ENCODE data around the gene DNAJC15. TPM values are rescaled to one million over a fixed set of nuclear protein-coding genes. Genes with fewer than 3 reads are reported as not detected.
A peak's percentile ranks its signal among the peaks of the same experiment; 100 is the strongest.
"Not testable (repeated sequence)": the region's sequence is repeated elsewhere in the genome, so short reads cannot be mapped to it uniquely, and the experiment has no call there.

The DNAJC15 gene
- total and polyA plus RNA-seq, 7 experiments from 2014 or later: 5.0 to 22.8 (median 10.5) TPM

DNA sequence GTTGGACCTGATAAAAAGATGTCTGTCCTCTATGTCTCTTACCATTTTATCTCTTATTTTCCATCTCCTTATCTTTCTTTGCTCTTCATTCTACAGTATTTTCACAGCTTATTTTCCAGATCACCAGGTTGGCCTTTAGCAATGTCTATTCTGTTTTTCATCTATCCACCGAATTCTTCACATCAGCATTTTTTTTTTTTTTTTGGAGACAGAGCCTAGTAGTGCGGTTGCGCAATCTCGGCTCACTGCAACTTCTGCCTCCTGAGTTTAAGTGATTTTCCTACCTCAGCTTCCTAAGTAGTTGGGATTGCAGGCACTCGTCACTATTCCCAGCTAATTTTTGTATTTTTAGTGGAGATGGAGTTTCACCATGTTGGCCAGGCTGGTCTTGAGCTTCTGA, 49.0 kb downstream of the DNAJC15 start:
- H3K4me3 Mint-ChIP-seq: peak overlapping the region in 1 of 10 donors; percentile 12
- H3K36me3 Mint-ChIP-seq: peaks cover 7 to 39% (median 30%) of the 10 kb centered on the region in 5 donors
- Histone ChIP-seq H3K27me3 (ENCODE audit: control insufficient read depth in 2 of 2, insufficient read depth in 2 of 2, low read length in 2 of 2) (no peaks in the 10 kb centered on the region), H3K4me3 (ENCODE audit: low read length) (no peak overlapping the region), H3K9me3 (ENCODE audit: control insufficient read depth in 2 of 3, low read length in 3 of 3) (no peaks in the 10 kb centered on the region), H3K27ac (ENCODE audit: low read depth, low read length) (no peak overlapping the region), H3K36me3 (ENCODE audit: control insufficient read depth in 2 of 3, insufficient read depth in 3 of 3, low read length in 3 of 3) (peaks cover 0 to 5% (median 0%) of the 10 kb centered on the region in 3 experiments), H3K4me1 (ENCODE audit: control insufficient read depth in 2 of 2, insufficient read depth in 2 of 2, low read length in 2 of 2) (peaks cover 0 to 5% of the 10 kb centered on the region in 2 donors)
- ATAC-seq (no peak), DNase-seq (no peak)
- ChIA-PET CTCF (no interaction called here), POLR2A (interaction anchor here (0.8 to 1.7 kb wide), 2 partner anchors 9 to 14 kb away, joined by 3 read pairs; no protein-coding TSS in a partner anchor)
- no peaks in the 10 kb centered on the region for H3K9me3 Mint-ChIP-seq
- H3K27me3 Mint-ChIP-seq: no peaks in the 10 kb centered on the region
- H3K4me1 Mint-ChIP-seq: peaks cover 15 to 56% (median 45%) of the 10 kb centered on the region in 7 donors
- intact Hi-C loops (cut with micrococcal nuclease): loop anchor here in 1 of 2 donors (2.0 kb wide), 1 partner anchor 14 kb away; no protein-coding TSS in a partner anchor
- H3K27ac Mint-ChIP-seq: peak overlapping the region in 1 of 9 donors; percentile 2

DNA sequence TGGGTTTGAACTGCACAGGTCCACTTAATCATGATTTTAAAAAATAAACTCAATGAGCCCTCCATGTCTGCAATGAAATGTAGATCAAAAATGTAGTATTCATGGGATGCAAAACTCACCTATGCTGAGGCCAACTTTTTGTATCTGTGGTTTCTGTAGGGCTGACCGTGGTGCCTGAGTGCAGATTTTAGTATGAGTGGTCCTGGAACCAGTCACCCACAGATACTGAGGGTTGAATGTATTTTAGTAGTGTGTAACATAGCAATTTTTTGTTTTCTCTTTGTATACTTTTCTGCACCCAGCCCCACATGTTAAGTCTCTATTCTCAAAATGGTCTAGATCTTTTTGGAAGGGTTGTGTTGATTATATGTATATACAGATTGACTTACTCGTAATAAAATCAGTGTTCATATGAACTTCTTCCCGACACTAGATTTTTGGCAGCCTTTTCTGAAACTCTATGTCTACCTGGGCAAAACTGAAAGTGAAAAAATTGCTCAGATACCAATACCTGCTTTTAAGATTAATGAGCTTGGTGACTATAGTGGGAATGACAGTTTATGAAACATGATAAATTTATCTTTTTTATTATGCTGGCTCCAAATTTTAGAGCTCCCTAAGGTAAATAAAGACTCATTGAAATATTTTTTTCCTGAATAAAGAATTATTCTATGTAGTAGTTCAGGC, 51.6 kb downstream of the DNAJC15 start:
- no peak overlapping the region for H3K27ac ChIP-seq (ENCODE audit: low read depth, low read length)
- ChIA-PET CTCF (interaction anchor here (0.6 to 1.0 kb wide), 2 partner anchors 10 to 798 kb away, joined by 4 to 5 read pairs; no protein-coding TSS in a partner anchor), POLR2A (no interaction called here)
- Mint-ChIP-seq H3K36me3 (peaks cover 12 to 48% (median 39%) of the 10 kb centered on the region in 5 donors), H3K27me3 (no peaks in the 10 kb centered on the region), H3K27ac (peak overlapping the region in 3 of 9 donors; percentile 14 to 30 (median 23)), H3K4me1 (peaks cover 18 to 64% (median 51%) of the 10 kb centered on the region in 7 donors), H3K9me3 (no peaks in the 10 kb centered on the region), H3K4me3 (peak overlapping the region in 9 of 10 donors; percentile 1 to 68 (median 41))
- H3K27me3 ChIP-seq (ENCODE audit: control insufficient read depth in 2 of 2, insufficient read depth in 2 of 2, low read length in 2 of 2): no peaks in the 10 kb centered on the region
- H3K9me3 ChIP-seq (ENCODE audit: control insufficient read depth in 2 of 3, low read length in 3 of 3): no peaks in the 10 kb centered on the region
- peaks cover 0 to 5% of the 10 kb centered on the region in 2 donors for H3K4me1 ChIP-seq (ENCODE audit: control insufficient read depth in 2 of 2, insufficient read depth in 2 of 2, low read length in 2 of 2)
- ATAC-seq: no peak
- H3K36me3 ChIP-seq (ENCODE audit: control insufficient read depth in 2 of 3, insufficient read depth in 3 of 3, low read length in 3 of 3): no peaks in the 10 kb centered on the region
- intact Hi-C loops (cut with micrococcal nuclease): loop anchor here in 1 of 2 donors (2.0 kb wide), 1 partner anchor 16 kb away; no protein-coding TSS in a partner anchor
- no peak overlapping the region for H3K4me3 ChIP-seq (ENCODE audit: low read length)
- DNase-seq: no peak

DNA sequence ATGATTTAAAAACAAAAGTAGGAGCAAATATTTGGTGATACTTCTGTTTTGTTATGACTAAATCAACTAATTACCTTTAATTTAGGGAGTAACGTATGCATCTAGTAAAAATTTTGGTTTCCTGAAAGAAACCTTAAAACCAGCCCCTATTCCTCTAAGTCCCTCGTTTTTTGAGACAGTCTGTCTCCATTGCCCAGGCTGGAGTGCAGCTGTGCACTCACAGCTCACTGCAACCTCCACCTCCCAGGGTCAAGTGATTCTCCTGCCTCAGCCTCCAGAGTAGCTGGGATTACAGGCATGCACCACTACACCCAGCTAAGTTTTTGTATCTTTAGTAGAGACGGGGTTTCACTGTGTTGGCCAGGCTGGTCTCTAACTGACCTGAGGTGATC, 52.1 kb downstream of the DNAJC15 start:
- intact Hi-C loops (cut with micrococcal nuclease): loop anchor here in 1 of 2 donors (2.0 kb wide), 1 partner anchor 17 kb away; no protein-coding TSS in a partner anchor
- POLR2A ChIA-PET; H3K27me3 Mint-ChIP-seq; H3K36me3 ChIP-seq (ENCODE audit: control insufficient read depth in 2 of 3, insufficient read depth in 3 of 3, low read length in 3 of 3); ATAC-seq; H3K27ac Mint-ChIP-seq; H3K27me3 ChIP-seq (ENCODE audit: control insufficient read depth in 2 of 2, insufficient read depth in 2 of 2, low read length in 2 of 2); H3K9me3 Mint-ChIP-seq; H3K4me3 ChIP-seq (ENCODE audit: low read length); H3K4me1 ChIP-seq (ENCODE audit: control insufficient read depth in 2 of 2, insufficient read depth in 2 of 2, low read length in 2 of 2); H3K9me3 ChIP-seq (ENCODE audit: control insufficient read depth in 2 of 3, low read length in 3 of 3); H3K27ac ChIP-seq (ENCODE audit: low read depth, low read length); DNase-seq: not testable (repeated sequence)
- H3K4me1 Mint-ChIP-seq: peaks cover 18 to 62% (median 51%) of the 10 kb centered on the region in 7 donors
- H3K36me3 Mint-ChIP-seq: peaks cover 15 to 48% (median 41%) of the 10 kb centered on the region in 5 donors
- H3K4me3 Mint-ChIP-seq: peak overlapping the region in 5 of 10 donors; percentile 16 to 41 (median 29)
- CTCF ChIA-PET: interaction anchor here (0.6 to 1.0 kb wide), 2 partner anchors 10 to 798 kb away, joined by 4 to 5 read pairs; no protein-coding TSS in a partner anchor

DNA sequence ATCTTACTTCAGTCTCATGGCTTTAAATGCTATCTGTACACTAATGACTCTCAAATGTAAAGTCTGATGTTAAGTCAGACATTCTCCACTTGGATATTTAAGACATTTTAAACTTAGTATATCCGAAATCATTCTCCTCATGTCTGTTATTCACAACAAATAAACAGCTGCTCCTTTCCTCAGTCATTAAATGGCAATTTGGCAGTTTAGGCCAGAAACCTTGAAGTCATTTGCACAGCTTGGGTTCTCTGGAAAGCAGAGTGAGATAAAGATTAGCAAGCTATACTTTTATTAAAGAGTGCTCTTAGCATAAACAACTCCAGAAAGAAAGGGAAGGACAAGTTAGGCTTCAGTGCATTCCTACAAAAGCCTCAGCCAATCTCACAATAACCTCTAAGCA, 53.7 kb downstream of the DNAJC15 start:
- Mint-ChIP-seq H3K4me3 (no peak overlapping the region), H3K4me1 (peaks cover 18 to 51% (median 46%) of the 10 kb centered on the region in 7 donors), H3K27me3 (no peaks in the 10 kb centered on the region), H3K27ac (peak overlapping the region in 2 of 9 donors; percentile 6 to 54), H3K36me3 (peaks cover 15 to 54% (median 40%) of the 10 kb centered on the region in 5 donors), H3K9me3 (peaks cover 0 to 5% (median 0%) of the 10 kb centered on the region in 11 donors)
- no peak overlapping the region for H3K4me3 ChIP-seq (ENCODE audit: low read length)
- H3K36me3 ChIP-seq (ENCODE audit: control insufficient read depth in 2 of 3, insufficient read depth in 3 of 3, low read length in 3 of 3): peaks cover 0 to 7% (median 0%) of the 10 kb centered on the region in 3 experiments
- ATAC-seq (no peak), DNase-seq (no peak)
- CTCF ChIA-PET: no interaction called here
- peaks cover 0 to 5% of the 10 kb centered on the region in 2 donors for H3K4me1 ChIP-seq (ENCODE audit: control insufficient read depth in 2 of 2, insufficient read depth in 2 of 2, low read length in 2 of 2)
- POLR2A ChIA-PET: no interaction called here
- intact Hi-C loops (cut with micrococcal nuclease): no loop called here
- H3K9me3 ChIP-seq (ENCODE audit: control insufficient read depth in 2 of 3, low read length in 3 of 3): no peaks in the 10 kb centered on the region
- H3K27me3 ChIP-seq (ENCODE audit: control insufficient read depth in 2 of 2, insufficient read depth in 2 of 2, low read length in 2 of 2): no peaks in the 10 kb centered on the region
- H3K27ac ChIP-seq (ENCODE audit: low read depth, low read length): no peak overlapping the region

DNA sequence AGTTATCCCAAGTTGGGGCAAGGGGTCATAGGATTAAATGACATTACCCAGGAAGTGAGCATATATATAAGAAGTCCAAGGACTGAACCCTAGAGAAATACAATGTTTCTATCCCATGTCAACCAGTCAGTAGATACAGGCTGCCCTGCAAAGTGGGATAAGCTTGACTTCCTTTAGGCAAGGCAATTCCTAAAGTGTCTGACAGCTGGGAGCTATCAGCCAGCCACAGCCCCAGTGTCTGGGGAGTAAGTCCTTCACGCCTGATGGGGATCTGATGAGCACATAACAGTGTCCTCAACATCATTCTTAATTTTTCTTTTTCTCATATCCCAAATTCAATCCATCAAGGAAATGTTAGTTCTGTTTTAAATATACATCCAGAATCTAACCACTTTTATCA, 54.1 kb downstream of the DNAJC15 start:
- Histone ChIP-seq H3K27me3 (ENCODE audit: control insufficient read depth in 2 of 2, insufficient read depth in 2 of 2, low read length in 2 of 2) (no peaks in the 10 kb centered on the region), H3K9me3 (ENCODE audit: control insufficient read depth in 2 of 3, low read length in 3 of 3) (no peaks in the 10 kb centered on the region), H3K36me3 (ENCODE audit: control insufficient read depth in 2 of 3, insufficient read depth in 3 of 3, low read length in 3 of 3) (peaks cover 0 to 7% (median 0%) of the 10 kb centered on the region in 3 experiments), H3K27ac (ENCODE audit: low read depth, low read length) (no peak overlapping the region), H3K4me3 (ENCODE audit: low read length) (no peak overlapping the region), H3K4me1 (ENCODE audit: control insufficient read depth in 2 of 2, insufficient read depth in 2 of 2, low read length in 2 of 2) (peaks cover 0 to 5% of the 10 kb centered on the region in 2 donors)
- CTCF ChIA-PET: no interaction called here
- Mint-ChIP-seq H3K9me3 (peaks cover 0 to 5% (median 0%) of the 10 kb centered on the region in 11 donors), H3K27me3 (no peaks in the 10 kb centered on the region), H3K27ac (no peak overlapping the region), H3K4me3 (no peak overlapping the region), H3K4me1 (peaks cover 18 to 46% (median 42%) of the 10 kb centered on the region in 7 donors), H3K36me3 (peaks cover 15 to 52% (median 36%) of the 10 kb centered on the region in 5 donors)
- POLR2A ChIA-PET: no interaction called here
- DNase-seq (no peak), ATAC-seq (no peak)
- intact Hi-C loops (cut with micrococcal nuclease): no loop called here

DNA sequence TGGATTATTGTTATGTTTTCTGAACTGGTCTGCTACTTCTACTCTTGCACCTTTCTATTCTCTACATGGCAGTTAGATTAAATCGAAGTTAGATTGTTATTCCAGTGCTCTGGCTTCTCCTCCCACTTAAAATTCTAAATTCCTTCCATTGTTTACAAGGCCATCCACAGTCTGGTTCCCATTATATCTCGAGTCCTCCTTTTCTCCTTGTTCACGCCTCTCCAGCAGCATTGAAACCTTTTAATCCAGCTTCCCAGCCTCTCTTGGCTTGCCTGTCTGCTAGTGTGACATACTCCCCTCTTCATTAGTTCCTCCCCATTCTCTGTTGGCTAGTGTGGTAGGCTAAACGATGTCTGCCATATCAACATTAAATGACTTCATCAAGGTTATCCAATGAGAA, 54.5 kb downstream of the DNAJC15 start:
- peak overlapping the region in 1 of 9 donors; percentile 23 for H3K27ac Mint-ChIP-seq
- H3K27me3 Mint-ChIP-seq: no peaks in the 10 kb centered on the region
- peaks cover 15 to 49% (median 34%) of the 10 kb centered on the region in 5 donors for H3K36me3 Mint-ChIP-seq

More for the DNA sequence above, 54.5 kb downstream of the DNAJC15 start:
- no peak for DNase-seq
- Histone ChIP-seq H3K9me3 (ENCODE audit: control insufficient read depth in 2 of 3, low read length in 3 of 3) (no peaks in the 10 kb centered on the region), H3K27ac (ENCODE audit: low read depth, low read length) (no peak overlapping the region), H3K36me3 (ENCODE audit: control insufficient read depth in 2 of 3, insufficient read depth in 3 of 3, low read length in 3 of 3) (peaks cover 0 to 7% (median 0%) of the 10 kb centered on the region in 3 experiments), H3K4me3 (ENCODE audit: low read length) (no peak overlapping the region), H3K4me1 (ENCODE audit: control insufficient read depth in 2 of 2, insufficient read depth in 2 of 2, low read length in 2 of 2) (peaks cover 0 to 5% of the 10 kb centered on the region in 2 donors), H3K27me3 (ENCODE audit: control insufficient read depth in 2 of 2, insufficient read depth in 2 of 2, low read length in 2 of 2) (no peaks in the 10 kb centered on the region)
- H3K4me3 Mint-ChIP-seq: no peak overlapping the region
- POLR2A ChIA-PET: interaction anchor here (0.7 kb wide), 2 partner anchors 41 to 85 kb away, joined by 3 read pairs; no protein-coding TSS in a partner anchor
- no peak for ATAC-seq
- CTCF ChIA-PET: no interaction called here
- intact Hi-C loops (cut with micrococcal nuclease): no loop called here
- peaks cover 0 to 5% (median 0%) of the 10 kb centered on the region in 11 donors for H3K9me3 Mint-ChIP-seq
- H3K4me1 Mint-ChIP-seq: peaks cover 17 to 44% (median 39%) of the 10 kb centered on the region in 7 donors
